Stimulated activated memory B cell treated with anti-CD40 and anti-IgM and Interleukin-4, amounts not matched to agents 10 μg/mL and 1 μg/mL and 100 μg/mL, for 72 hours (primary cell): Measurements from ENCODE around the gene HPCAL1.
A peak's percentile ranks its signal among the peaks of the same experiment; 100 is the strongest.

ENCODE experiments used
- ATAC-seq: fragments of 150-1000 bp; cut with Tn5 transposase; 2 replicates; pipeline ENCODE4 v1.10.0; 2021
- H3K27ac Mint-ChIP-seq: one replicate; pipeline ENCODE4 v1.8.0; 2022; ENCODE audit warnings: mild to moderate bottlenecking, mixed read lengths
- H3K27me3 Mint-ChIP-seq: one replicate; pipeline ENCODE4 v1.8.0; 2022; ENCODE audit warnings: mixed read lengths
- H3K36me3 Mint-ChIP-seq: one replicate; pipeline ENCODE4 v1.8.0; 2022; ENCODE audit warnings: mixed read lengths
- H3K4me1 Mint-ChIP-seq: one replicate; pipeline ENCODE4 v1.8.0; 2022; ENCODE audit warnings: mixed read lengths
- H3K4me3 Mint-ChIP-seq: one replicate; pipeline ENCODE4 v1.8.0; 2022; ENCODE audit warnings: mild to moderate bottlenecking, moderate library complexity, mixed read lengths
- H3K9me3 Mint-ChIP-seq: one replicate; pipeline ENCODE4 v1.8.0; 2022; ENCODE audit warnings: mixed read lengths

HPCAL1 gene

DNA sequence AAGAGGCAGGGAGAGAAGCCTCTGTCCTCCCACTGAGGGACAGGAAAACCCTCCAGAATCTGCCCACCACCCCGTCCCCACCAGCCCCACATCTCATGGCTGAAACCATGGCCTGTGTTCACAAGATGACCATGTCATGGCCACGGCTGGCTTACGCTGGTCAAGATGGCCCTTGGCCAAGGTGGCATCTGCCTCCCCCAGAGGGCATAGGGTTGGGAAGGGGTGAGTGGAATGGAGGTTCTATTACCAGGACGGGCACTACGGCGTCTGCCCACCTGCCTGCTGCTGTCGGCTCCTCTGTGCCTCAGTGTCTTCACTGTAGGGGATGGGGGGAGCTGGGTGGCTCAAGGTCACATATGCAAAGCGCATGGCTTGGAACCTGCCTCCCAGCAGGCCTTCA is 125.7 kb downstream of the HPCAL1 start:
- Mint-ChIP-seq H3K4me1 (peaks cover 16% of the 10 kb centered on the region), H3K4me3 (no peak overlapping the region), H3K27ac (no peak overlapping the region), H3K27me3 (no peaks in the 10 kb centered on the region), H3K9me3 (no peaks in the 10 kb centered on the region), H3K36me3 (peaks cover 20% of the 10 kb centered on the region)
- no peak for ATAC-seq

DNA sequence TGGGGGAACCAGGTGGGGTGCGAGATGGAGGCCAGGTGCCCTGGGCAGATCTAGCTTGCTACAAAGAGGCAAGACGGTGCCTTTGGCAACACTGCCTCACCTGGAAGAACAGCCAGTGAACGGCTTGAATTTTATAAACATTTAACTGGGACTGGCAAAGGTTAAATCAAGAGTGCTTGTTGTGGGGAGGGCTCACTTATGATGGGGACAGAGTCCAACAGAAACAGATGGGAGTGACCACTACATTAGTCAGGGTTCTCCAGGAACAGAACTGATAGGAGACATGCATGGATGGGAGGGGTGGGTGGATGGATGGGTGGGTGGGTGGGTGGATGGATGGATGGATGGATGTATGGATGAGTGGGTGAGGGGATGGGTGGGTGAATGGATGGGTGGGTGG is 126.2 kb downstream of the HPCAL1 start:
- H3K27me3 Mint-ChIP-seq: no peaks in the 10 kb centered on the region
- no peak for ATAC-seq
- no peak overlapping the region for H3K4me3 Mint-ChIP-seq
- H3K9me3 Mint-ChIP-seq: no peaks in the 10 kb centered on the region
- H3K36me3 Mint-ChIP-seq: peaks cover 14% of the 10 kb centered on the region
- peaks cover 19% of the 10 kb centered on the region for H3K4me1 Mint-ChIP-seq
- H3K27ac Mint-ChIP-seq: no peak overlapping the region

DNA sequence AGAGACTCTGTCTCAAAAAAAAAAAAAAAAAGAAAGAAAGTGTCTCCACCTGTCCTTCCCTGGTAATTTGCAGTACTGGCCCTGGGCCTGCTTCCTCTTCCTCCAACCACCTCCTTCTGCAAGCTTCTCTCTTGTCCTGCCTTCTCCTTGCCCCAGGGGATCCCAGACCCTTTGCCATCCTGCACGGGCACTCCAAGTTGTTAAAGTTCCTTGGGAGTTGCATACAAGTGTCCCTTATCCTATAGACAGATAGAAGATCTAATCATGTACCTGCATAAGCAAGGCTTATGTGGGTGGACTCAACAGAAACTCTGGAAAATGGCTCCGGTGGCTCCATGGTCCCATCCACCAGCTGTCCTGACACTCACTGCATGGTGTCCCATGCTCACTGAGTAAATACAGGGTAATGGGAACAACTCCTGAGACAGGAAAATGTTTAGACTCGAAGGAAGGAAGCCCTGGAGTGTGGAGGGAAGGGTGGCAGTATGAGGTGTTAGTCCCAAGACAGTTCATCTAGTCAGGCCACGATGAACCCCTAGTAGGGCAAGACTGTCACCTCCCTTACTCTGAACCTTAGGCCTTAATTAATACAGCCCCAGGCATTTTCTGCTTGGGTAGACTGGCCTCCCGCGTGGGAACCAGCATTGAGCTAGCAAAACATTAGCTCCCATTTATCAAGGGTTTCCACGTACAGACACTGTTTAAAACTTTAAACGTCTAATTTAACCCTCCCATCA is 128.3 kb downstream of the HPCAL1 start:
- Mint-ChIP-seq H3K4me3 (no peak overlapping the region), H3K36me3 (peaks cover 14% of the 10 kb centered on the region), H3K27me3 (no peaks in the 10 kb centered on the region), H3K27ac (no peak overlapping the region), H3K9me3 (no peaks in the 10 kb centered on the region), H3K4me1 (peaks cover 33% of the 10 kb centered on the region)
- no peak for ATAC-seq

DNA sequence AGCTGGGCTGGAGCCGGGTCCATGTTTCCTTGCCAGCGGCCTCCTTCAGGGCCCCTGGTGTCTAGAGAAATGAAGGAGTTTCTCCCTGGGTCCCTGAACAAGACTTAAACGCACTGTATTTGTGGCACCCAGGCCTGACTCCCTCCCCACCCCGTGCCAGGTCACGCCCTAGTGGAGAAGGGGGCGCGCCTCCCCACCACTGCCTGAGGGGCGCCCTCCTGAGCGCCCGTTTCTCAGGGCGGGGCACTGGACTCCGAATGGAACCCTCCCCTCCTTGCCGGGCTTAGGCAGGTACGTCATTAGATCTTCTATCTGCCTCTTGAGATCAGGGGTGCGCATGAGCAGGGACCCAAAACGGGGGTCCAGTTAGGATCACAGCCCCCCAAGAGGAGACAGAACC is 129.1 kb downstream of the HPCAL1 start:
- peak; percentile 24 for ATAC-seq
- peaks cover 11% of the 10 kb centered on the region for H3K36me3 Mint-ChIP-seq
- H3K9me3 Mint-ChIP-seq: no peaks in the 10 kb centered on the region
- H3K27ac Mint-ChIP-seq: peak overlapping the region; percentile 9
- H3K4me3 Mint-ChIP-seq: peak overlapping the region; percentile 85
- H3K27me3 Mint-ChIP-seq: no peaks in the 10 kb centered on the region
- H3K4me1 Mint-ChIP-seq: peaks cover 33% of the 10 kb centered on the region

DNA sequence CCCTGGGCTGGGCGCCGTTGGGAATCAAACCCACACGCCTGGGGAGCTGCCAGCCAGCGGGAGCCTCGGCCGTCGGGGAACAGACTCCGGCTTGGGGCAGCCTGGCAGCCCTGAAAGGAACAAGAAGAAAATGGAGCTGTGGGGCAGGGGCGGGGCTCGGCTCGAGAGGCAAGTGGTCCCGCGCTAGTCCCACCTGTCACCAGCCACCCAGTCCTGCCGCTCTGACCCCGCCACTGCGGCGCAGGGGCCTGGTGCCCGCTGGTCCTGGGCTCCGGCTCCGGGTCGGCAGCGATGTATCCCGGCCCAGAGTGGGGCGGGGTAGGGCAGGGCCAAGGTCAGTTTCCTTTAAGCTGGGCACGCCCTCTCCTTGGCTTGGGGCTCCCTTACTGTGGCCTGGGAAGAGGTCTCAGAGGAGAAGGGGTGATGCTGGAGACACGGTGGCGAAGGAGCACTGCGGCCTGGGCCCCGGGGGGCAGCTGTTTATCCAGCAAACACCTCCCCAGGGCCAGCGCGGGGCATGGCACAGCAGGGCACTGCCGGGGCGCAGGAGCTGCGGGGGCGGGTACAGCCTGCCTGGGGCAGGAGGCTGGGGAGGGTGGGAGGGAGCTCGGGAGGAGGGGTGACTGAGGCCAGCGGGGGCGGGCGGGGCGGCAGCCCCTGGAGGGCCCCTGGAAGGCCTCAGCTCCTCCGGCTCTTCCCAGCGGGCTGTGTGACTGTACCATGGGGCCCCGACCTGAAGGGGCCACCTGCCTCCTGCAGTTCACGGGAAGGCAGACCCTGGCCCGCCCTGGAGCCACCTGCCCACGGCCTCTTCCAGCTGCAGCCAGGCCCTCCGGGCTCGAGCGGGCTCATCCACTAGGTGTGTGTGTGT is 129.8 kb downstream of the HPCAL1 start:
- peak; percentile 67 for ATAC-seq
- Mint-ChIP-seq H3K36me3 (peaks cover 3% of the 10 kb centered on the region), H3K27ac (peak overlapping the region; percentile 9), H3K4me1 (peaks cover 33% of the 10 kb centered on the region), H3K4me3 (peak overlapping the region; percentile 85), H3K9me3 (no peaks in the 10 kb centered on the region), H3K27me3 (no peaks in the 10 kb centered on the region)

DNA sequence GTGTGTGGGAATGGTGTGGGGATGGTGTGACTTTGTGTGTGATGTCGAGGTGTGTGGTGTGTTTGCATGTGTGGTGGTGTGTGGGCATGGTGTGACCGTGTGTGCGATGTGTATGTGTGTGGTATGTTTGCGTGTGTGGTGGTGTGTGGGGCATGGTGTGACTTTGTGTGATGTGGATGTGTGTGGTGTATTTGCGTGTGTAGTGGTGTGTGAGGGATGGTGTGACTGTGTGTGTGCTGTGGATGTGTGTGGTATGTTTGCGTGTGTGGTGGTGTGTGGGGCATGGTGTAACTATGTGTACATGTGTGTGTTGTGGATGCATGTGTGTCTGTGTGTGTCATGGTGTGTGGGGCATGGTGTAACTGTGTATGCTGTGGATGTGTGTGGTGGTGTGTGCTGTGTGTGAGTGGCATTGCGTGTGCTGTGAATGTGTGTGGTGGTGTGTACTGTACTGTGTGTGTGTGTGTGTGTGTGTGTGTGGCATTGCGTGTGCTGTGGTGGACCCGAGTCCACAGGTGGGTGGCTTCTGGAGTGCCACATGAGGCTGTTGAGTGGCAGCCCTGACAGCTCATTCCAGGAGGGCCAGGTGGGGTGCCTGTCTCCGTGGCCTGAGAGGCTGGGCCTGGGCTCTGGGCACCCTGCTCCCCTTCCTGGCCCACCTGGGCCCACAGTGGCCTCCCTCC is 130.7 kb downstream of the HPCAL1 start:
- H3K27ac Mint-ChIP-seq: peak overlapping the region; percentile 9

DNA sequence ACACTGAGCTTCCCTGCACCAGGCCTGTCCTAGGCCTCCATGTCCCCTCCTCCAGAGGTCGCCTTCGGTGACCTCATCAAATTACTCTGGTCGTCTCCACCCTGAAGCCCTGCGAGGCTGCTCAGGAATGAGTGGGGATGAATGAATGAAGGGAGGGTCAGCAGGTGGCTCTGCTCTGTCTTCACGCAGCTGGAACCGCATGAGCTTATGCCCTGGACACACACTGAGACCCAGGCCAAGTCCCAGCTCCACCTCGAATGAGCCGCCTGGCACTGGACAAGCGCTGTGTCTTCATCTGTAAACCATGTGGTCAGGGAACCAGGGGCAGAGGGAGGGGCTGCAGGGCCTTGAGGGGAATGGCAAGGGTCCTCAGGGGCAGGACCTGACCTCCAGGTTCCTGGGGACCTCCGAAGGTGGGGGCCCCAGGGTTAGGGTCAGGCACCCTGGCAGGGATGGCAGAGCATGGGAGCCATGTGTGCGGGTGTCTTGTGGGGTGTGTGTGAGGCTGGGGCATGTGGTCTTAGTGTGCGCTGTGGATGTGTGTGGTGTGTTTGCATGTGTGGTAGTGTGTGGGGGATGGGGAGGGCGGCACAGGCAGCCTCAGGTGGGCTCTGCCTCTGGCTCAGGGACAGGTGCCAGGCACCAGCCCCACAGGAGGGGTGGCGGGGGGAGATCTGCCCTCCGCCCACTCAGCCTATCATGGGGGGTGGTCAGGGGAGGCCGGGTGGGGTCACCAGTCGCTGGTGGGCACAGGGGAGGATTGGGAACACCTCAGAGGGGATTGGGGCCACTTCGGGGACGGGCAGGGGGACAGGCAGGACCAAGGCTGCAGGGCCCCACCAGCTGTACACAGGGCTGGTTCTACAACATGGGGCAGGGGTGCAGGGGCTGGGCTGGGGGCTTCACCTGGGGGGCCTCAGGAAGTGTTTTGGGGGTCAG is 131.5 kb downstream of the HPCAL1 start:
- peaks cover 33% of the 10 kb centered on the region for H3K4me1 Mint-ChIP-seq
- H3K27me3 Mint-ChIP-seq: no peaks in the 10 kb centered on the region
- H3K9me3 Mint-ChIP-seq: no peaks in the 10 kb centered on the region
- ATAC-seq: peak; percentile 1
- H3K4me3 Mint-ChIP-seq: no peak overlapping the region
- H3K36me3 Mint-ChIP-seq: peaks cover 2% of the 10 kb centered on the region
- H3K27ac Mint-ChIP-seq: peak overlapping the region; percentile 28

More for the DNA sequence above, 130.7 kb downstream of the HPCAL1 start:
- peaks cover 33% of the 10 kb centered on the region for H3K4me1 Mint-ChIP-seq
- ATAC-seq: no peak
- H3K27me3 Mint-ChIP-seq: no peaks in the 10 kb centered on the region
- no peaks in the 10 kb centered on the region for H3K36me3 Mint-ChIP-seq
- peak overlapping the region; percentile 25 for H3K4me3 Mint-ChIP-seq
- no peaks in the 10 kb centered on the region for H3K9me3 Mint-ChIP-seq

DNA sequence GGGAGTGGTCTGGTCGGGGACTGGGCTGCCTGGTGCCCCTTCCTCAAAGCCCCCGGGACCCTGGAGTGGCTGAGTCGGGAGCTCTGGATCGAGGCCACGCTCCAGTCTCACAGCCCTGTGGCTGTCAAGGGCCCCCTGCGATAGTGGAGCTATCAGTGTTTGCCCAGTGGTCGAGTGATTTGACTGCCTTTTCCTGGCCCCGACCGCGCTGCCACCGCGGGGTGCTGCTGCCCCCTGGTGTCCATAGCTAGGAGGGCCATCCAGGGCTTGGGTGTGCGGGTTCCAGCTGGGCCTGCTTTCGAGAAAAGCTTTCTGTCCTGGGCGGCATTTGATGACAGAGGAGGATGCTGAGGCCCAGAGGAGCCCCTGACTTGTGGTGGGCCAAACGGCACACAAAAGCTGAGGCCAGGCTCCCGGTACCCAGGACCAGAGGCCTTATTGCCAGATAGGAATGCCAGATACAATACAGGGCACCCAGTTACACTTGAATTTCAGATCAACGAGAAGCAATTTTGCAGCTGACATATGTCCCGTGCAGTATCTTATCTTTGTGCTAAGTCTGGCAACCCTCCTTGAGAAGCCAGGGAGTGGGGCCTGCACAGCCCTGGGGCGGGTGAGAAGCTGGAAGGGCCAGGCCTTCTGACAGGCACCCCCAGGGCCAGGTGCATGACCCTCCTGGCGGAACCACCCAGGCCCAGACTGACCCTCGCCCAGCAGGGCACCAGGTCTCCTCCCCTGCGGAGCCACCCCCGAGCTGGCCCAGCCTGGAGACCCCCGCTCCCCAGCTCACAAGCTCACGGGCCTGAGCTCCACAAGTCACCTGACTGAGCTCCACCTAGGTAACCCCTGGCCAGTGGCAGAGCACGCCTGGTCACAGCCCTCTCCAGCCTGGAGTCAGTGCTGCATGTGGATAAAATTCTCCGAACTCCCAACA is 132.4 kb downstream of the HPCAL1 start:
- peak; percentile 86 for ATAC-seq
- no peaks in the 10 kb centered on the region for H3K27me3 Mint-ChIP-seq
- H3K4me3 Mint-ChIP-seq: no peak overlapping the region
- peaks cover 33% of the 10 kb centered on the region for H3K4me1 Mint-ChIP-seq
- H3K9me3 Mint-ChIP-seq: no peaks in the 10 kb centered on the region
- H3K36me3 Mint-ChIP-seq: peaks cover 12% of the 10 kb centered on the region
- peak overlapping the region; percentile 28 for H3K27ac Mint-ChIP-seq

DNA sequence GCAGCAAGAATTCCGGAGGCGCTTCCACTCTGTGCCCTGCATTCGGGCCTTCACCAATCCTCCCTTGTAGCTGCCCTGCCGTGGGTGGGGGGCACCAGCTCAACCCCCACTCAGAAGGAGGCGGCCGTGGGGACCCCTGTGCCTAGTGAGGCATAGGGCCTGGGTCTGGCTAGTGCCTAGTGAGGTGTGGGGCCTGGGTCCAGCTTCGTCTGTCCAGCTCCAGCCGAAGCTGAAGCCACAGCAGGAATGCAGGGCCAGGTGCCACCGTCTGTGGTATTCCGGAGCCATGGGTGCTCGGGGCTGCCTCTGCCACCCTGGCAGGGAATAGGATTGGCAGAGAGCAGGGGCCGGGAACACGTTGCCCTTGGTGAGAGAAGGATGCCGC is 133.1 kb downstream of the HPCAL1 start:
- no peaks in the 10 kb centered on the region for H3K9me3 Mint-ChIP-seq
- peaks cover 33% of the 10 kb centered on the region for H3K4me1 Mint-ChIP-seq
- peaks cover 13% of the 10 kb centered on the region for H3K36me3 Mint-ChIP-seq
- H3K4me3 Mint-ChIP-seq: no peak overlapping the region
- no peak overlapping the region for H3K27ac Mint-ChIP-seq
- no peak for ATAC-seq
- no peaks in the 10 kb centered on the region for H3K27me3 Mint-ChIP-seq

DNA sequence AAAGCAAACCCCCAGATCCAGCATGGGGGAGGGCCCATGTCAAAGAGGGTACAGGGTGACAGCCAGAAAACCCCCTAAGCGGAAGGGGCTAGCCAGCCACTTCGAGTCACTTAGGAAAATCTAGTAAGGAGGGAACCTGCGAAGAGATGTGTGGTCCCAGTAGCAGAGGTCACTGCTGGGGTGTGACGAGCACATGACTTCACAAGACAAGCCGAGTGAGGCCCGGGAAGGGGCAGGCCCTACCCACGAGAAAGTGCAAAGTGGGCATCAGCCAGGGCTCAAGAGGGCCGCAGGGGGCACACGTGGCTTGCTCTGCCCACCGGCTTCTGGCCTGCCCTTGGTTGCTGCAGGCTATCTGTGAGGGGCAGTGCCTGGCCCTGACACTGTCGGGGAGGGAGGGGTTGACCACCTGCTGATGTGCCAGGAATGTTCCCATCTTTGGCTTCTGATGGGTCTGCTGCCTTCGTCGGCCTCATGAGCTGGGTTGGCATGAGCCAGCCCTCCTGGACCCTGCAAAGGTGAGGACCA is 133.9 kb downstream of the HPCAL1 start:
- Mint-ChIP-seq H3K9me3 (no peaks in the 10 kb centered on the region), H3K27me3 (no peaks in the 10 kb centered on the region), H3K4me3 (no peak overlapping the region), H3K4me1 (peaks cover 31% of the 10 kb centered on the region), H3K27ac (no peak overlapping the region), H3K36me3 (peaks cover 15% of the 10 kb centered on the region)
- ATAC-seq: no peak

DNA sequence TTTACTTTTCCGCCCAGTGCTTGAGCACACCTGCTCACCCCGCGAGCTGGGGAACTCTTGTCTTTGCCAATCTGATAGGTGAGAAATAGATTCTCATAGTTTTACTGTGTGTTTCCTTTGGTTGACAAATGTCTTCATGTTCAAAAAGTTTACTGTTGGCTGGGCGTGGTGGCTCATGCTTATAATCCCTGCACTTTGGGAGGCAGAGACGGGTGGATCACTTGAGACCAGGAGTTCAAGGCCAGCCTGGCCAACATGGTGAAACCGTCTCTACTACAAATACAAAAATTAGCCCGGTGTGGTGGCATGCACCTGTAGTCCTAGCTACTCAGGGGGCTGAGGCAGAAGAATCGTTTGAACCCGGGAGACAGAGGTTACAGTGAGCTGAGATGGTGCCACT is 135.1 kb downstream of the HPCAL1 start:
- no peak for ATAC-seq
- Mint-ChIP-seq H3K4me1 (peaks cover 22% of the 10 kb centered on the region), H3K27me3 (no peaks in the 10 kb centered on the region), H3K27ac (peak overlapping the region; percentile 41), H3K9me3 (no peaks in the 10 kb centered on the region), H3K36me3 (peaks cover 26% of the 10 kb centered on the region), H3K4me3 (no peak overlapping the region)

DNA sequence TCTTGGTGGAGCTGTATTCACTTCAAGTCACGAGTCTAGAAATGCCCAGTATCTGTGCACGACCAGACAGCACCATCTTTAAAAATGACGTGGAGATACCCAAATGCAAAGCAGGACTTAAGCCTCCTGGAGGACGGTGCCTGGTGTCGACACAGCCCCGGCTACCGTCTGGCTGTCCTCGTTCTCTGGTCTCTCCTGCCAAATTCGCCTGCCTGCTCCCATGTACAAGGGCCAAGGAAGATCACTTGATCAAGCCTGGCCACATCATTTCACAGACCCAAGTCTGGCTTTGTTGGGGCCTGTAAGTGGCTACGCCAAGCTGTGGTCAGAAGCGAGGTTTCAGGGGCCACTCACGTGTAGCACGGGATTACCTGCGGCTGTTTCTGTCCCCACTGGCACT is 136.0 kb downstream of the HPCAL1 start:
- Mint-ChIP-seq H3K4me1 (peaks cover 18% of the 10 kb centered on the region), H3K9me3 (no peaks in the 10 kb centered on the region), H3K27ac (no peak overlapping the region), H3K36me3 (peaks cover 35% of the 10 kb centered on the region), H3K4me3 (no peak overlapping the region), H3K27me3 (no peaks in the 10 kb centered on the region)
- ATAC-seq: no peak

DNA sequence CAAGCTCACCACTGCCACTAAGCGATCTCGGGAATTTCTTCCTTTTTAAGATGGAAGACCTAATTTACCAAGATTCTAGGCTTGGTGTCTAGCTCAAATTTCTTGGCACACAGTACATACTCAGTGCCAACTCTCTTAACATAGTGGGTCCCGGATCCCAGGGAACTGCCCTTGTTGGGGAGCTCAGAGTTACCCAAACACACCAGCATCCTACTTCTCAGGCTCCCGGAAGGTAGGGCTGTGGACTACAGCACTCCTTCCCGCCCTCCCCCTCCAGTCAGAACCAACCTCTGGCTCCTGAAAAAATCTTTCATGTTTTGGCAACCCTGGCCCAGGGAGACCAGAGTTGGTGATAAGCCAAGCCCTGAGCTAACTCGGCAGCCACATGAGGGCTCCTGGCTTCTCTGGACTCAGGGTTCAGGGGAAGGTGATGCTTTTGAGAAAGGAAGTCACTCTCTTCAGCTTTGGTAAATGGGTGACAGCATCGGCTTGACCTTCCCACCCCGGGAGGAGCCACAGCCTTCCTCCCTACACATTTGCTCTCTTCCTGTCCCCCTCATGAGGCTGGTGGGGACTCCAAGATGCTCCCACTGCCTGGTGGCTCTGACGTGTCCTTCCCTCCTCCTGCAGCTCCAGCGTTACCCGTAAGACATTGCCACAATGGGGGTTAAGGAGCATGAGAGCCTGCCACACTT is 136.6 kb downstream of the HPCAL1 start:
- Mint-ChIP-seq H3K9me3 (no peaks in the 10 kb centered on the region), H3K27me3 (no peaks in the 10 kb centered on the region), H3K36me3 (peaks cover 41% of the 10 kb centered on the region), H3K4me3 (no peak overlapping the region), H3K4me1 (peaks cover 20% of the 10 kb centered on the region), H3K27ac (peak overlapping the region; percentile 27)
- ATAC-seq: no peak
